Bronchial epithelial cell (primary cell): ENCODE measurements around the gene TMEM176A. TPM values are rescaled to one million over a fixed set of nuclear protein-coding genes. Genes with fewer than 3 reads are reported as not detected.

Experiments used
- DNase-seq: peaks from one replicate; pipeline ENCODE4 v3.0.0-alpha.2; 2010; ENCODE audit warnings: low read depth
- FAIRE-seq: peaks from 2 replicates; lab custom pipeline; 2011; peaks lifted over from hg19 to GRCh38; lab: Jason Lieb, UNC
- H3K27me3 ChIP-seq: 2 replicates; pipeline ENCODE4 v1.5.1; 2011; ENCODE audit warnings: low read length; ENCODE audit not compliant: control insufficient read depth, insufficient read depth
- H3K36me3 ChIP-seq: 2 replicates; pipeline ENCODE4 v1.5.1; 2011; ENCODE audit warnings: low read length; ENCODE audit not compliant: control insufficient read depth, insufficient read depth
- H3K4me3 ChIP-seq: 2 replicates; pipeline ENCODE4 v1.5.1; 2011; ENCODE audit warnings: mild to moderate bottlenecking, low read depth, low read length, control low read depth
- CTCF ChIP-seq: IDR thresholded peaks from 2 replicates; pipeline ENCODE4 v1.5.1; 2011; ENCODE audit warnings: mild to moderate bottlenecking, moderate library complexity, low read length, control low read depth, inconsistent platforms; ENCODE audit not compliant: insufficient read depth, severe bottlenecking
- total RNA-seq: library from RNA; depleted of rRNA; stranded (reverse); fragments of >200 nt; gene quantifications from 2 replicates; pipeline ENCODE4 v1.2.1, GENCODE V29; 2014

TMEM176A gene
- total RNA-seq, 1 donor from 2014 or later = 0.79 TPM

DNA sequence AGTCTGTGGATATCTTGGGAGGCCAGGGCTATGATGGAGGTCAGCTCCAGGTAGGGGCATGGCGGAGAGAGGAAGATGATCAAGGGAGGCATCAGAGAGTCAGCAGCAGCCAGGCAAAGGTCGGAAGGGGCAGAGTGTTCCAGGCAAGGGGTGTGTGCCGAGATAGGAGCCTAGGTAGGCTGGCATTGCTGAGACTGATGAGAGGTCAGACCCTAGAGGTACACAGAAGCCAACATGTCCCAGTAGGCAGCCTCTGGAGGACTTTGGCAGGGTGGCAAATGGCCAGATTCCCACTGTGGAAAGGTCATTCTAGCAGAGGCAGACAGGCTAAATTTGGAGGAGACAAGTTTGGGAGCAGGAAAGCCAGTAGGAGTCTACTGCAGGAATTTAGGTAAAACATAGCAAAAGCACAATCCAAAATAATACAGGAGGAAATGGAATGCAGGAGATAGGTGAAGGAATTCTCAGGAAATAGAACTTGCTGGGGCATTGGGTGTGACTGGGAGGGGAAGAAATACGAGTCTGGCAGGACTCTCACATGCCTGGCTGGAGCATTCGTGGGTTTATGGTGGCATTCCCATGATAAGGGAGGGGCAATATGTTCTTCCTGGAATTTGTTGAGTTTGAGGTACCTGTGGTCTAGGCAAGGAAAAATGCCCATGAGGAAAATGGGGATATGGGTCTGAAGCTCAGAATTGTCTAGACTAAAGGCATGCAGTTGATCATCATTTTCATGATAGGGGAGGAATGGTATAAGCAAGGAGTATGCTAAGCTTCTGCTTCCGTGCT is 25.7 kb downstream of the TMEM176A start:
- H3K4me3 ChIP-seq = no peak overlapping the region
- no peaks in the 10 kb centered on the region for H3K36me3 ChIP-seq
- FAIRE-seq (no peak), DNase-seq (no peak)
- no peaks in the 10 kb centered on the region for H3K27me3 ChIP-seq
- TF ChIP-seq CTCF = no peak

- H3K27me3 ChIP-seq = no peaks in the 10 kb centered on the region
- no peak for DNase-seq
These were observed 27.8 kb downstream of the TMEM176A start for GRCh38 chr7:150828384-150828783.

DNA sequence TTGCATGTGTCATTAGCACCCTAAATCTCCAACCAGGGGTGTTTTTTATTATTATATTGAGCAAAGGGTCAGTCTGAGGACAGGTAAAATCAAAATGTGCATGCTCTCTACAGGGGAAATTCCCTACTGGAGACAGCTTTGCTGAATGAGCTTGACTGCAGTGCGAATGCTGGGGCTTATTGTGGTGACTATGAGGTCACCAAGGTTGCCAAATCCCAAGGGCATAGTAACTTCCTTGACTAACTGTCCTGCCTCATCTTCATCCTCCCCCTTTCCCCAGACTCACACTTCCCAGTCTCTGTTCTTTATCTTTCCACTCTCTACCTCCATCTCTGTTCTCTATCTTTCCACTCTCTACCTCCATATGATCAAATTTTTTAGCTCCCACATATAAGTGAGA is 28.9 kb downstream of the TMEM176A start:
- no peak for FAIRE-seq
- Histone ChIP-seq H3K4me3 (no peak overlapping the region), H3K36me3 (no peaks in the 10 kb centered on the region), H3K27me3 (no peaks in the 10 kb centered on the region)
- no peak for TF ChIP-seq CTCF
- DNase-seq = no peak

More at GRCh38 chr7:150828384-150828783, 27.8 kb downstream of the TMEM176A start:
- Histone ChIP-seq H3K4me3 (no peak overlapping the region), H3K36me3 (no peaks in the 10 kb centered on the region)
- FAIRE-seq = no peak
- no peak for TF ChIP-seq CTCF

DNA sequence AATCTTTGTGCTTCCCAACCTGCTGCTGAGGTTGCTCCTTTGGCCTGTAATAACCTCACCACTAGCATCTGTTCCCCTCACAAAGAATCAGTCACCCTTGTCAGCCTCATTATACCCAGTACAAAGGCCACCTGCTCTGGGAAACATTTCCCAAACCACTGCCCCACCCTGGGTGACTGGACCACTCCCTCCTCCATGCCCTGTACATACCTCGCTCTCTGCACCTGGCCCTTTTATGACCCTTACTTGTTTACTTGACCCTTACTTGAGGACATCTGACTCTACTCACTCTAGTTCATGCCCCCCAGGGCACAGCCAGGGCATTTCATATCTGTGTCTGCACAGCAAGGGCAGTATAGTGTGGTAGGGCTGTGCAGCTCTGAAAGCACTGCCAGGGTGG is 30.4 kb downstream of the TMEM176A start:
- Histone ChIP-seq H3K36me3 (no peaks in the 10 kb centered on the region), H3K27me3 (no peaks in the 10 kb centered on the region), H3K4me3 (no peak overlapping the region)
- FAIRE-seq (no peak), DNase-seq (no peak)
- no peak for TF ChIP-seq CTCF

GRCh38 chr7:150831851-150832250 is 31.3 kb downstream of the TMEM176A start:
- Histone ChIP-seq H3K4me3 (no peak overlapping the region), H3K27me3 (no peaks in the 10 kb centered on the region), H3K36me3 (no peaks in the 10 kb centered on the region)
- FAIRE-seq = no peak
- no peak for TF ChIP-seq CTCF
- no peak for DNase-seq
